Measurements from ENCODE around the gene ATP5PD.

GRCh38 chr17:74995847-74996246 is 50.9 kb downstream of the ATP5PD start:
- no peak for TF ChIP-seq CTCF (IDR thresholded peaks at IDR 0.05; ENCODE audit: low read length)
- TF ChIP-seq EZH2 (IDR thresholded peaks at IDR 0.05; ENCODE audit: borderline replicate concordance, low read length), result no peak

Data from OCI-LY1 (cell line).